ENCODE results near the gene ANKS3. TPM values are rescaled to one million over a fixed set of nuclear protein-coding genes. Genes with fewer than 3 reads are reported as not detected.
A peak's percentile ranks its signal among the peaks of the same experiment; 100 is the strongest.

The ANKS3 gene
- polyA plus RNA-seq, 1 of the 3 experiments (the other 2 are of a cell fraction), result 42.2 TPM

GRCh38 chr16:4692460-4693295, 41.4 kb downstream of the ANKS3 start:
- CTCF ChIA-PET, result interaction anchor here (1.5 to 1.7 kb wide), 2 partner anchors 13 to 244 kb away, joined by 5 to 7 read pairs; partner anchors contain the start of gene PPL
- H2AFZ ChIP-seq (ENCODE audit: low read depth), result no peak overlapping the region

More at GRCh38 chr16:4692460-4693295, 41.4 kb downstream of the ANKS3 start:
- Histone ChIP-seq H3K36me3 (replicated peaks in 1 of 2; ENCODE audit: control insufficient read depth in 1 of 2, insufficient read depth in 2 of 2, low read length in 1 of 2) (peaks cover 7 to 37% of the 10 kb centered on the region in 2 experiments), H3K4me1 (ENCODE audit: control insufficient read depth in 1 of 2, insufficient read depth in 2 of 2, low read depth in 1 of 2, low read length in 1 of 2) (peaks cover 0 to 26% of the 10 kb centered on the region in 2 experiments; a peak in 1 of 4 replicates), H3K4me2 (peak overlapping the region; percentile 87), H3K9me3 (no peaks in the 10 kb centered on the region), H3F3A (replicated peaks; ENCODE audit: insufficient read depth) (peaks cover 17% of the 10 kb centered on the region), H4K20me1 (ENCODE audit: insufficient read depth) (no peaks in the 10 kb centered on the region), H3K9me2 (no peaks in the 10 kb centered on the region), H3K9ac (no peak overlapping the region; the same call in 1 of the 2 replicates), H3K27me3 (ENCODE audit: insufficient read depth) (no peaks in the 10 kb centered on the region), H3K27ac (ENCODE audit: low read depth in 2 of 2, low read length in 1 of 2) (peak overlapping the region; percentile 26 to 67; a peak in 3 of 4 replicates), H3K4me3 (ENCODE audit: low read depth in 2 of 2, low read length in 1 of 2) (peak overlapping the region; percentile 91 to 97), H3K79me2 (ENCODE audit: insufficient read depth) (peaks cover 11% of the 10 kb centered on the region; the same call in 1 of the 2 replicates)
- POLR2A ChIA-PET, result interaction anchor here (0.6 to 1.5 kb wide), 5 partner anchors 12 to 100 kb away, joined by 3 to 5 read pairs (median 3); partner anchors contain the start of genes ANKS3 and DNAAF8
- peak; percentile 78 for DNase-seq
- TF ChIP-seq CTCF (IDR thresholded peaks at IDR 0.05) (no peak), USF1 (IDR thresholded peaks at IDR 0.05; ENCODE audit: borderline replicate concordance, low read depth) (no peak), REST (IDR thresholded peaks at IDR 0.05; ENCODE audit: low read depth, low read length) (no peak), SMC3 (IDR thresholded peaks at IDR 0.05; ENCODE audit: low read depth, low read length) (no peak), CHD2 (IDR thresholded peaks at IDR 0.05; ENCODE audit: low read length, partially characterized antibody) (no peak), MAX (IDR thresholded peaks at IDR 0.05; ENCODE audit: low read depth) (no peak), ZBTB33 (IDR thresholded peaks at IDR 0.05; ENCODE audit: borderline replicate concordance, low read depth) (no peak), RFX5 (IDR thresholded peaks at IDR 0.05; ENCODE audit: low read length) (no peak), POLR2AphosphoS5 (IDR thresholded peaks at IDR 0.05; ENCODE audit: low read depth, low read length) (no peak), GABPA (IDR thresholded peaks at IDR 0.05; ENCODE audit: low read depth) (no peak)
- WGBS (ENCODE audit: low lambda C conversion rate), result 21% methylated on average over 22 of the region's 31 CpGs
